HepG2 (cell line): ENCODE results near the gene MXRA8. TPM values are rescaled to one million over a fixed set of nuclear protein-coding genes. Genes with fewer than 3 reads are reported as not detected.
A peak's percentile ranks its signal among the peaks of the same experiment; 100 is the strongest.

Experiments used
- AGO2 ChIP-seq: fragments of 200-400 bp; formaldehyde crosslinking; optimal IDR thresholded peaks from 2 replicates; pipeline ENCODE3; 2017; ENCODE audit warnings: mild to moderate bottlenecking, low read depth, low read length, moderate library complexity
- CBX5 ChIP-seq: sonication (generic); formaldehyde crosslinking; IDR thresholded peaks from 2 replicates; pipeline ENCODE4 v1.4.0; 2020; ENCODE audit warnings: missing genetic modification reagents, borderline replicate concordance
- DPF2 ChIP-seq: sonication (generic); formaldehyde crosslinking; IDR thresholded peaks from 2 replicates; pipeline ENCODE4 v1.4.0; 2020; ENCODE audit warnings: mild to moderate bottlenecking, low read depth, missing genetic modification reagents, borderline replicate concordance
- EZH2 ChIP-seq: conservative IDR thresholded peaks from 2 replicates; pipeline ENCODE4 v1.6.1; 2012; ENCODE audit warnings: mild to moderate bottlenecking, low read depth, low read length, moderate library complexity
- KDM1A ChIP-seq: IDR thresholded peaks from 2 replicates; pipeline ENCODE4 v1.6.1; 2016; ENCODE audit warnings: missing compliant biosample characterization
- MIER3 ChIP-seq: IDR thresholded peaks from 2 replicates; pipeline ENCODE4 v1.6.1; 2016; ENCODE audit warnings: missing compliant biosample characterization, borderline replicate concordance
- MZF1 ChIP-seq: sonication (generic); formaldehyde crosslinking; IDR thresholded peaks from 2 replicates; pipeline ENCODE4 v1.8.1; 2023; ENCODE audit warnings: mild to moderate bottlenecking, missing genetic modification reagents, borderline replicate concordance
- NFE2 ChIP-seq: sonication (generic); formaldehyde crosslinking; IDR thresholded peaks from 2 replicates; pipeline ENCODE4 v1.4.0; 2020; ENCODE audit warnings: missing genetic modification reagents
- RAD21 ChIP-seq: fragments of 450-650 bp; formaldehyde crosslinking; IDR thresholded peaks from 2 replicates; pipeline ENCODE4 v1.5.0; 2020; ENCODE audit warnings: mild to moderate bottlenecking
- RBM39 ChIP-seq: fragments of 200-400 bp; formaldehyde crosslinking; IDR thresholded peaks from one replicate; pipeline ENCODE4 v1.6.1; 2018; ENCODE audit warnings: antibody characterized with exemption, mild to moderate bottlenecking, low read depth, low read length; ENCODE audit not compliant: poor library complexity, severe bottlenecking
- SKI ChIP-seq: fragments of 450-650 bp; IDR thresholded peaks from one replicate; pipeline ENCODE4 v1.6.1; 2018; ENCODE audit warnings: mild to moderate bottlenecking; ENCODE audit not compliant: partially characterized antibody
- STAT5B ChIP-seq: sonication (generic); formaldehyde crosslinking; IDR thresholded peaks from 2 replicates; pipeline ENCODE4 v1.4.0; 2020; ENCODE audit warnings: missing genetic modification reagents
- ZBTB42 ChIP-seq: sonication (generic); formaldehyde crosslinking; IDR thresholded peaks from 2 replicates; pipeline ENCODE4 v1.5.0; 2020; ENCODE audit warnings: mild to moderate bottlenecking, missing genetic modification reagents
- ZKSCAN1 ChIP-seq: fragments of 150-350 bp; IDR thresholded peaks from 2 replicates; pipeline ENCODE4 v1.6.1; 2014; ENCODE audit warnings: low read length
- ZMYM2 ChIP-seq: sonication (generic); formaldehyde crosslinking; IDR thresholded peaks from 2 replicates; pipeline ENCODE4 v1.8.0; 2022; ENCODE audit warnings: mild to moderate bottlenecking, missing genetic modification reagents
- ZMYM4 ChIP-seq: sonication (generic); formaldehyde crosslinking; IDR thresholded peaks from 2 replicates; pipeline ENCODE4 v1.8.1; 2023; ENCODE audit warnings: mild to moderate bottlenecking, missing genetic modification reagents
- ZNF232 ChIP-seq: sonication (generic); formaldehyde crosslinking; IDR thresholded peaks from 2 replicates; pipeline ENCODE4 v1.4.0; 2020; ENCODE audit warnings: missing genetic modification reagents, borderline replicate concordance
- ZNF264 ChIP-seq: sonication (generic); formaldehyde crosslinking; IDR thresholded peaks from 2 replicates; pipeline ENCODE4 v1.4.0; 2020; ENCODE audit warnings: missing genetic modification reagents
- ZNF317 ChIP-seq: sonication (generic); formaldehyde crosslinking; IDR thresholded peaks from 2 replicates; pipeline ENCODE4 v1.5.0; 2020; ENCODE audit warnings: mild to moderate bottlenecking, missing genetic modification reagents
- ZNF441 ChIP-seq: sonication (generic); formaldehyde crosslinking; IDR thresholded peaks from 2 replicates; pipeline ENCODE4 v1.7.0; 2021; ENCODE audit warnings: missing genetic modification reagents, borderline replicate concordance
- ZNF790 ChIP-seq: sonication (generic); formaldehyde crosslinking; IDR thresholded peaks from 2 replicates; pipeline ENCODE4 v1.8.0; 2022; ENCODE audit warnings: missing genetic modification reagents, mild to moderate bottlenecking, borderline replicate concordance
- ZSCAN9 ChIP-seq: IDR thresholded peaks from 2 replicates; pipeline ENCODE4 v1.6.1; 2016; ENCODE audit warnings: borderline replicate concordance
- polyA plus RNA-seq, 8 experiments: library from polyadenylated mRNA; depleted of rRNA in 3 of 8; stranded (reverse) in 7 of 8; unstranded in 1 of 8; fragments of >200 nt; fragmentation: Illumina TruSeq in 4 of 8; extraction: Trizol in 4 of 8; gene quantifications; 2 replicates each; pipeline versions ENCODE4 v1.2.1 to v1.2.3, GENCODE V29; 2011 to 2016; ENCODE audit warnings: low read depth in 4 of 8, missing spikeins in 1 of 8, mixed read lengths in 1 of 8; ENCODE audit not compliant: insufficient read depth in 1 of 8
- total RNA-seq, 5 experiments: library from RNA; depleted of rRNA; stranded (reverse); fragments of >200 nt; fragmentation: Illumina TruSeq; extraction: Trizol; gene quantifications; 2 replicates each; pipeline ENCODE4 v1.2.3, GENCODE V29; 2016; ENCODE audit warnings: low read depth in 1 of 5
- TF ChIP-seq, protein P1 (sequence below): sonication (generic); formaldehyde crosslinking; IDR thresholded peaks from 2 replicates; pipeline ENCODE4 v1.4.0; 2020; ENCODE audit warnings: missing genetic modification reagents; ENCODE audit errors: not compliant biosample characterization
- TF ChIP-seq, protein P2 (sequence below): sonication (generic); formaldehyde crosslinking; IDR thresholded peaks from 2 replicates; pipeline ENCODE4 v1.4.0; 2020; ENCODE audit warnings: missing genetic modification reagents
- TF ChIP-seq, protein P3 (sequence below): sonication (generic); formaldehyde crosslinking; IDR thresholded peaks from 2 replicates; pipeline ENCODE4 v1.5.0; 2020; ENCODE audit warnings: mild to moderate bottlenecking, missing genetic modification reagents
- TF ChIP-seq, protein P4 (sequence below): IDR thresholded peaks from 2 replicates; pipeline ENCODE4 v1.6.1; 2016

Gene MXRA8
- total and polyA plus RNA-seq, 2 of the 13 experiments (the other 11 are each of a cell fraction or from before 2014, with no cell fraction given): 19.8 to 44.8 TPM

DNA sequence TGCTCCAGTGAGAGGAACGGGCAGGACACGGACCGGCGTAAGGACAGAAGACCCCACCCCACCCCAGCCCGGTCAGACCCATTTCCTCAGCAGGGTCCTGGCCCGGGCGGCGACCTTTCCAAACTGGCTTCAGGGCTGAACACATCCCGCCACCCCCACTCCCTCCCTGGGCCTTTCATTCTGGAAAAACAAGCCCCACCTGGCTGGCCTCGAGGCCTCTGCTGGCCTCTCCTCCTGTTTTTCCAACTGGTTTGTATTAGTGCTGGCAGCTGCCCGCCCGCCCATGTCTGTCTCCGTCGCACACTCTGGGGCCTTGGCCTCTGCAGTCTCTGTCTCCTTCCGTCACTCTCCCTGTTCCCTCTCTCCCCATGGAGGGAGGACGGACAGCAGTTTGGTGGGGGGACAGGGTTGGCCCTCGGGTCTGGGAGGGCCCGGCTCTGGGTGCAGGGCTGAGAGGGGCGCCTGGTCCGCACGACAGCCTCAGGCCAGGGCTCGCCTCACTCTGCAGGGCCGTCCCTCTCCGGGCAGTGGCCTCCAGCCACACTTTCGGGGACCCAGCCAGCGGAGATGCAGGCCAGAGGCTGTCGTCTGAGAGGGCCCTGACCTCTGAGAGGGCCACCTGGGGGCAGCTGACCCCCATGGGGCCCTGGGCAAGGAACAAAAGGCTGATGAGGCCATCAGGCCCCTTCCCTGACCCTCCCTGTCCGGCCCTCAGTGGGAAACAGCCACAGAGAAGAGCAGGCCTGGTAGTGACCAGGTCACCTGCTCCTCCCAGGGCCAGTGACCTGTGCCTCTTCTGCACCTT lies 1.5 kb upstream of the MXRA8 start (continued):
- TF ChIP-seq ZBTB42 (CRISPR knock-in tag) (no peak), ZNF317 (CRISPR knock-in tag) (peak; percentile 57; the same call in 1 of the 2 replicates), EZH2 (no peak), DPF2 (no peak), ZMYM2 (CRISPR knock-in tag) (no peak), CBX5 (CRISPR knock-in tag) (no peak), ZNF232 (CRISPR knock-in tag) (no peak), AGO2 (peak; percentile 84), SKI (no peak), RAD21 (CRISPR knock-in tag) (no peak), MZF1 (CRISPR knock-in tag) (no peak), KDM1A (CRISPR knock-in tag) (no peak), ZNF790 (CRISPR knock-in tag) (no peak), ZKSCAN1 (no peak), ZSCAN9 (no peak; the same call in 1 of the 2 replicates), NFE2 (CRISPR knock-in tag) (no peak), RBM39 (no peak), ZNF264 (CRISPR knock-in tag) (no peak), ZNF441 (CRISPR knock-in tag) (no peak; the same call in 1 of the 2 replicates), MIER3 (no peak), STAT5B (CRISPR knock-in tag) (no peak), ZMYM4 (CRISPR knock-in tag) (peak; percentile 33; the same call in 1 of the 2 replicates)
- TF ChIP-seq, protein P1, sequence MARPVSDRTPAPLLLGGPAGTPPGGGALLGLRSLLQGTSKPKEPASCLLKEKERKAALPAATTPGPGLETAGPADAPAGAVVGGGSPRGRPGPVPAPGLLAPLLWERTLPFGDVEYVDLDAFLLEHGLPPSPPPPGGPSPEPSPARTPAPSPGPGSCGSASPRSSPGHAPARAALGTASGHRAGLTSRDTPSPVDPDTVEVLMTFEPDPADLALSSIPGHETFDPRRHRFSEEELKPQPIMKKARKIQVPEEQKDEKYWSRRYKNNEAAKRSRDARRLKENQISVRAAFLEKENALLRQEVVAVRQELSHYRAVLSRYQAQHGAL: no peak
- TF ChIP-seq, protein P2, sequence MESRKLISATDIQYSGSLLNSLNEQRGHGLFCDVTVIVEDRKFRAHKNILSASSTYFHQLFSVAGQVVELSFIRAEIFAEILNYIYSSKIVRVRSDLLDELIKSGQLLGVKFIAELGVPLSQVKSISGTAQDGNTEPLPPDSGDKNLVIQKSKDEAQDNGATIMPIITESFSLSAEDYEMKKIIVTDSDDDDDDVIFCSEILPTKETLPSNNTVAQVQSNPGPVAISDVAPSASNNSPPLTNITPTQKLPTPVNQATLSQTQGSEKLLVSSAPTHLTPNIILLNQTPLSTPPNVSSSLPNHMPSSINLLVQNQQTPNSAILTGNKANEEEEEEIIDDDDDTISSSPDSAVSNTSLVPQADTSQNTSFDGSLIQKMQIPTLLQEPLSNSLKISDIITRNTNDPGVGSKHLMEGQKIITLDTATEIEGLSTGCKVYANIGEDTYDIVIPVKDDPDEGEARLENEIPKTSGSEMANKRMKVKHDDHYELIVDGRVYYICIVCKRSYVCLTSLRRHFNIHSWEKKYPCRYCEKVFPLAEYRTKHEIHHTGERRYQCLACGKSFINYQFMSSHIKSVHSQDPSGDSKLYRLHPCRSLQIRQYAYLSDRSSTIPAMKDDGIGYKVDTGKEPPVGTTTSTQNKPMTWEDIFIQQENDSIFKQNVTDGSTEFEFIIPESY (CRISPR knock-in tag): no peak
- TF ChIP-seq, protein P3, sequence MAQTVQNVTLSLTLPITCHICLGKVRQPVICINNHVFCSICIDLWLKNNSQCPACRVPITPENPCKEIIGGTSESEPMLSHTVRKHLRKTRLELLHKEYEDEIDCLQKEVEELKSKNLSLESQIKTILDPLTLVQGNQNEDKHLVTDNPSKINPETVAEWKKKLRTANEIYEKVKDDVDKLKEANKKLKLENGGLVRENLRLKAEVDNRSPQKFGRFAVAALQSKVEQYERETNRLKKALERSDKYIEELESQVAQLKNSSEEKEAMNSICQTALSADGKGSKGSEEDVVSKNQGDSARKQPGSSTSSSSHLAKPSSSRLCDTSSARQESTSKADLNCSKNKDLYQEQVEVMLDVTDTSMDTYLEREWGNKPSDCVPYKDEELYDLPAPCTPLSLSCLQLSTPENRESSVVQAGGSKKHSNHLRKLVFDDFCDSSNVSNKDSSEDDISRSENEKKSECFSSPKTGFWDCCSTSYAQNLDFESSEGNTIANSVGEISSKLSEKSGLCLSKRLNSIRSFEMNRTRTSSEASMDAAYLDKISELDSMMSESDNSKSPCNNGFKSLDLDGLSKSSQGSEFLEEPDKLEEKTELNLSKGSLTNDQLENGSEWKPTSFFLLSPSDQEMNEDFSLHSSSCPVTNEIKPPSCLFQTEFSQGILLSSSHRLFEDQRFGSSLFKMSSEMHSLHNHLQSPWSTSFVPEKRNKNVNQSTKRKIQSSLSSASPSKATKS (CRISPR knock-in tag): no peak
- TF ChIP-seq, protein P4, sequence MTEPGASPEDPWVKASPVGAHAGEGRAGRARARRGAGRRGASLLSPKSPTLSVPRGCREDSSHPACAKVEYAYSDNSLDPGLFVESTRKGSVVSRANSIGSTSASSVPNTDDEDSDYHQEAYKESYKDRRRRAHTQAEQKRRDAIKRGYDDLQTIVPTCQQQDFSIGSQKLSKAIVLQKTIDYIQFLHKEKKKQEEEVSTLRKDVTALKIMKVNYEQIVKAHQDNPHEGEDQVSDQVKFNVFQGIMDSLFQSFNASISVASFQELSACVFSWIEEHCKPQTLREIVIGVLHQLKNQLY: peak; percentile 30; the same call in 1 of the 2 replicates
